LNCAP (cell line): ENCODE measurements around the gene TMEM200A.

Source experiments
- TF ChIP-seq, protein P1 (sequence below): fragments of 450-650 bp; IDR thresholded peaks from 2 replicates; pipeline ENCODE4 v1.5.1; 2017; ENCODE audit warnings: mild to moderate bottlenecking

TMEM200A gene

DNA sequence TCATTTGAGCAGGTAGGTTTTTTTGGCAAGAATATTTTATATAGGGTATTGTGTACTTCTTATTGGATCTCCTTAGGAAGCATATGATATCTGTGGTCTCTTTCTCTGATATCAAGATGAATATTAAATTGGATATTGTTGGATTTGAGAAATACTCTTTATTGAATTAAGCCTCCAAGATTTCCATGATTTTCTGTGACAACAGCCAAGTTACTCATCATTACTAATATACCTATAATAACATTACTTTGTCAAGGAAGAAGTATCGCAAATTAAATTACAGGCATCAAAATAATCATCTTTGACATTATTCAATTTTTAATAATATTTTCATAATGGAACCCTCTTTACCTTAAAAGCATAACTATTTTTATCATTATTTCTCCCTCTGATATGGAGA, 86.5 kb downstream of the TMEM200A start:
- TF ChIP-seq, protein P1, sequence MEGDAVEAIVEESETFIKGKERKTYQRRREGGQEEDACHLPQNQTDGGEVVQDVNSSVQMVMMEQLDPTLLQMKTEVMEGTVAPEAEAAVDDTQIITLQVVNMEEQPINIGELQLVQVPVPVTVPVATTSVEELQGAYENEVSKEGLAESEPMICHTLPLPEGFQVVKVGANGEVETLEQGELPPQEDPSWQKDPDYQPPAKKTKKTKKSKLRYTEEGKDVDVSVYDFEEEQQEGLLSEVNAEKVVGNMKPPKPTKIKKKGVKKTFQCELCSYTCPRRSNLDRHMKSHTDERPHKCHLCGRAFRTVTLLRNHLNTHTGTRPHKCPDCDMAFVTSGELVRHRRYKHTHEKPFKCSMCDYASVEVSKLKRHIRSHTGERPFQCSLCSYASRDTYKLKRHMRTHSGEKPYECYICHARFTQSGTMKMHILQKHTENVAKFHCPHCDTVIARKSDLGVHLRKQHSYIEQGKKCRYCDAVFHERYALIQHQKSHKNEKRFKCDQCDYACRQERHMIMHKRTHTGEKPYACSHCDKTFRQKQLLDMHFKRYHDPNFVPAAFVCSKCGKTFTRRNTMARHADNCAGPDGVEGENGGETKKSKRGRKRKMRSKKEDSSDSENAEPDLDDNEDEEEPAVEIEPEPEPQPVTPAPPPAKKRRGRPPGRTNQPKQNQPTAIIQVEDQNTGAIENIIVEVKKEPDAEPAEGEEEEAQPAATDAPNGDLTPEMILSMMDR: no peak

DNA sequence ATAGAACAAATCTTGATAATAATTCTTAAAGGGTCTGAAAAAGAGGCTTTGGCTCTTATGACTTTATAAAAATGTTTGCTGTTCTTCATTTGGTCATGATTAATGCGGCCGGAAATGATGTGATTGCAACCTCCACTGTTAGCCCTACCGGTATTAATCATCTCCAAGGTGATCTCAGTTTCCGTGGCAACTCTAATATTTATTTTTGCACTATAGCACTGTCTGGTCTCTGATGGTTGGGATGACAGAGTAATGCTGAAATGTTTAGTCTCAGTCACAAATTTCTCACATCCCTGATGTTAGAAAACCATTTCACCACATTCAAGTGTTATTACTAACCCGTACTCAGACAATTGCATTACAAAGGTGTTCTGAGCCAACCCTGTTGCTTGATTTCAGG, 87.4 kb downstream of the TMEM200A start:
- TF ChIP-seq, protein P1: no peak

DNA sequence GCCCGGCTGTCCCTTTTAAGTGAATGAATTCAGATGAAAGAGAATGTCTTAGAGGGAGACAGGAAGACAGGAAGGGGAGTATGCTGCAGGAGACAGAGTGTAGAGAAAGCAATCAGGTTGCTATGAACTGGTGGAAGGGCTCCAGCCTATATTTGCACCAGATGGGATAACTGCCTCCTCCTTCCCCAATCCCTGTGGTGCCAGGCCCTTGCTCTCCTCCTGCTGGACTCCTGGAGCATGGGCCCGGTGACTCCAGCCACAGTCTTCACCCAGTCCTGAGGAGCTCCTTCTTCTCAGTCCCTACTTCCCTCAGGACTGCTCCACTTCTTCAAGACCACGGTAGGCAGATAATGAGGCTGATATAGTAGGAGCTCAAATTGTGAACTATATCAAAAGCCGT, 91.8 kb downstream of the TMEM200A start:
- TF ChIP-seq, protein P1: no peak

- TF ChIP-seq, protein P1: no peak
These were observed 93.5 kb downstream of the TMEM200A start for GRCh38 chr6:130459316-130459715.

- TF ChIP-seq, protein P1: no peak
These were observed 95.1 kb downstream of the TMEM200A start for GRCh38 chr6:130460934-130461333.

DNA sequence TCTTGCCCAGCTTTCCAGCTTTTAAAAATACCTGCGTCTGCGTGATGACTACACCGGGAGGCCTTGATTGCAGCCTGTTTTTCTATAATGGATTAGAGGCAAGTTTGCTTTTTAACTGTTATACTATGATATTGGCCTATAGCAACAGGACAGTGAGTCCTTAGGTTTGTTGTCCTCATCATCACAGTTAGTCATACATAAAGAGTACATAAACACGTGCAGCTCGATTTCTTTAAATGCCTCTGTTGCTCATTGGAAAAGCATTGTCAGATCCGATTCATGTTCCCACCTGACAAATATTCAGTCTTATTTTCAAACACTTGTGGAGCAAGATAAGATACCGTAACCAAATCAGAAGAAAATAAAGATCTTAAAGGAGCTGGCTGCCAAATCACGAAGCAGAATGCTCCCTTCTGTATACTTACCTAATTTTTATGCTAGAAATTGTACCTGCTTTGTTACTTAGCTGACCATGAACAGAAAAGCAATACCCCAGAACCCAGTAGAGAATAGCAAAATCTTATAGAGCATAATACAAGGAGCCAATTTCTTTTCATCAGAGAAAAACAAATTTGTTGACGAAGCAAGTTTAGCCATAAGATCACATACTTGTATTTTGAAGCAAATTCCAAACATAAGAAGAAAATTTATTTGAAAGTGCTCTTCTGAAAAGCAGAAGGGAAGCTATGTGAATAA, 100.4 kb downstream of the TMEM200A start:
- TF ChIP-seq, protein P1: no peak

DNA sequence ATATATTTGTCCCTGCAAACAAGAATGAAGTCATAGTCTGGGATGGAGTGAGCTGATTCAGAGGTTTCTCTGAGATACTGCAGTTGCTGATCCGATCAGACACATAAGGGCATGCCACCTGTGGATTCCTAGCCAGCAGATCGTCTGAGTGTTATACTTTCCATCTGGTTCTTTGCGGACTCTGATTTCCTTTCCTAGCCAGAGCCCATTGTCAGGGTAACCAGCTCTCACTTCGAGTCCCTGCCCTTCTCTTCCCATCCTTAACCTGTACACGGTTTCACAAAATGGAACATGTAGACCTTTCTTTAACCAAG, 100.9 kb downstream of the TMEM200A start:
- TF ChIP-seq, protein P1: no peak
